Muscle layer of colon (tissue), 2 donors: ENCODE measurements around the gene BAIAP3.
"Not testable (repeated sequence)": the region's sequence is repeated elsewhere in the genome, so short reads cannot be mapped to it uniquely, and the experiment has no call there.

ENCODE experiments used
- H3K27ac ChIP-seq: one replicate; pipeline ENCODE4 v1.7.0; 2013; ENCODE audit warnings: low read depth, mild to moderate bottlenecking, low read length, moderate library complexity
- H3K27me3 ChIP-seq, 2 donors: one replicate each; pipeline ENCODE4 v1.7.0; 2013; ENCODE audit warnings: low read length in 2 of 2, mild to moderate bottlenecking in 2 of 2; ENCODE audit not compliant: insufficient read depth in 2 of 2, control insufficient read depth in 1 of 2
- H3K36me3 ChIP-seq: one replicate; pipeline ENCODE4 v1.7.0; 2013; ENCODE audit warnings: mild to moderate bottlenecking, low read length; ENCODE audit not compliant: insufficient read depth
- H3K4me1 ChIP-seq: one replicate; pipeline ENCODE4 v1.7.0; 2013; ENCODE audit warnings: mild to moderate bottlenecking, low read length; ENCODE audit not compliant: insufficient read depth
- H3K4me3 ChIP-seq, 2 donors: one replicate each; pipeline ENCODE4 v1.7.0; 2013; ENCODE audit warnings: low read length in 2 of 2, low read depth in 1 of 2, mild to moderate bottlenecking in 1 of 2, moderate library complexity in 1 of 2
- H3K9ac ChIP-seq: one replicate; pipeline ENCODE4 v1.7.0; 2013; ENCODE audit warnings: low read length
- H3K9me3 ChIP-seq: one replicate; pipeline ENCODE4 v1.7.0; 2013; ENCODE audit warnings: mild to moderate bottlenecking, low read length
- donor health status: abdominal sarcoma.
- donor health status: Adenocarcinoma of cecum.

The BAIAP3 gene

GRCh38 chr16:1323296-1324239, 9.9 kb upstream of the BAIAP3 start:
- Histone ChIP-seq H3K27me3 (no peaks in the 10 kb centered on the region), H3K9me3 (no peaks in the 10 kb centered on the region), H3K4me3 (no peak overlapping the region), H3K36me3 (peaks cover 39% of the 10 kb centered on the region), H3K9ac (no peak overlapping the region), H3K27ac (no peak overlapping the region), H3K4me1 (no peaks in the 10 kb centered on the region)

GRCh38 chr16:1324286-1324826, 9.1 kb upstream of the BAIAP3 start:
- Histone ChIP-seq H3K27me3 (no peaks in the 10 kb centered on the region), H3K9ac (no peak overlapping the region), H3K4me3 (no peak overlapping the region), H3K36me3 (peaks cover 31% of the 10 kb centered on the region), H3K9me3 (no peaks in the 10 kb centered on the region), H3K27ac (no peak overlapping the region), H3K4me1 (no peaks in the 10 kb centered on the region)

GRCh38 chr16:1325261-1325660, 8.2 kb upstream of the BAIAP3 start:
- Histone ChIP-seq H3K4me1 (no peaks in the 10 kb centered on the region), H3K9ac (no peak overlapping the region), H3K36me3 (peaks cover 22% of the 10 kb centered on the region), H3K9me3 (no peaks in the 10 kb centered on the region), H3K27ac (no peak overlapping the region), H3K4me3 (no peak overlapping the region), H3K27me3 (no peaks in the 10 kb centered on the region)

- H3K4me1 ChIP-seq: no peaks in the 10 kb centered on the region
- peaks cover 16% of the 10 kb centered on the region for H3K36me3 ChIP-seq
- no peak overlapping the region for H3K9ac ChIP-seq
- H3K27me3 ChIP-seq: no peaks in the 10 kb centered on the region
- H3K9me3 ChIP-seq: no peaks in the 10 kb centered on the region
- no peak overlapping the region for H3K27ac ChIP-seq
- H3K4me3 ChIP-seq: no peak overlapping the region
Observed at GRCh38 chr16:1325673-1326371, 7.6 kb upstream of the BAIAP3 start.

- Histone ChIP-seq H3K9ac (no peak overlapping the region), H3K9me3 (no peaks in the 10 kb centered on the region), H3K27me3 (peaks cover 0 to 3% of the 10 kb centered on the region in 2 donors), H3K27ac (no peak overlapping the region), H3K36me3 (peaks cover 13% of the 10 kb centered on the region), H3K4me3 (no peak overlapping the region), H3K4me1 (no peaks in the 10 kb centered on the region)
Observed at GRCh38 chr16:1326391-1326790, 7.1 kb upstream of the BAIAP3 start.

- Histone ChIP-seq H3K36me3 (peaks cover 13% of the 10 kb centered on the region), H3K9me3 (no peaks in the 10 kb centered on the region), H3K27ac (no peak overlapping the region), H3K4me1 (peaks cover 7% of the 10 kb centered on the region), H3K9ac (no peak overlapping the region), H3K27me3 (peaks cover 0 to 10% of the 10 kb centered on the region in 2 donors), H3K4me3 (no peak overlapping the region)
Observed at GRCh38 chr16:1326946-1327618, 6.4 kb upstream of the BAIAP3 start.

GRCh38 chr16:1327619-1327947, 5.9 kb upstream of the BAIAP3 start:
- H3K9me3 ChIP-seq: no peaks in the 10 kb centered on the region
- no peak overlapping the region for H3K4me3 ChIP-seq
- no peak overlapping the region for H3K27ac ChIP-seq
- no peak overlapping the region for H3K9ac ChIP-seq
- H3K36me3 ChIP-seq: peaks cover 13% of the 10 kb centered on the region
- peaks cover 0 to 15% of the 10 kb centered on the region in 2 donors for H3K27me3 ChIP-seq
- peaks cover 10% of the 10 kb centered on the region for H3K4me1 ChIP-seq

GRCh38 chr16:1328136-1328535, 5.3 kb upstream of the BAIAP3 start:
- not testable (repeated sequence) for H3K9ac ChIP-seq, H3K27ac ChIP-seq, H3K9me3 ChIP-seq, H3K4me1 ChIP-seq, H3K4me3 ChIP-seq
- Histone ChIP-seq H3K27me3 (peaks cover 0 to 20% of the 10 kb centered on the region in 2 donors), H3K36me3 (peaks cover 13% of the 10 kb centered on the region)

GRCh38 chr16:1328961-1329360, 4.5 kb upstream of the BAIAP3 start:
- not testable (repeated sequence) for H3K27ac ChIP-seq, H3K9me3 ChIP-seq, H3K4me3 ChIP-seq, H3K9ac ChIP-seq, H3K4me1 ChIP-seq
- Histone ChIP-seq H3K27me3 (peaks cover 0 to 26% of the 10 kb centered on the region in 2 donors), H3K36me3 (peaks cover 11% of the 10 kb centered on the region)

- H3K9ac ChIP-seq: no peak overlapping the region
- peaks cover 4% of the 10 kb centered on the region for H3K36me3 ChIP-seq
- H3K27me3 ChIP-seq: peaks cover 9 to 41% of the 10 kb centered on the region in 2 donors
- no peak overlapping the region for H3K27ac ChIP-seq
- peaks cover 10% of the 10 kb centered on the region for H3K4me1 ChIP-seq
- no peak overlapping the region for H3K4me3 ChIP-seq
- no peaks in the 10 kb centered on the region for H3K9me3 ChIP-seq
Observed at GRCh38 chr16:1330260-1330914, 3.1 kb upstream of the BAIAP3 start.
